IMR-90 (cell line): Measurements from ENCODE around the gene DIP2B. TPM values are rescaled to one million over a fixed set of nuclear protein-coding genes. Genes with fewer than 3 reads are reported as not detected.

Source experiments
- ATAC-seq: fragments of 200-7000 bp; cut with Tn5 transposase; 2 replicates; pipeline ENCODE4 v1.9.1; 2020; ENCODE audit warnings: low read depth, mild to moderate bottlenecking, moderate library complexity
- BruUV-seq: library from RNA; stranded (reverse); fragments of 400-500 nt; replicated peaks from 2 replicates; lab custom pipeline; 2021; lab: Mats Ljungman, UMichigan
- CTCF ChIA-PET: fragments of 300-600 bp; formaldehyde crosslinking; extraction: SDS; loops from one replicate; lab custom pipeline; 2021; ENCODE audit warnings: antibody characterized with exemption; lab: Yijun Ruan, JAX
- POLR2A ChIA-PET: fragments of 300-600 bp; sonication (Branson Sonifier 250); formaldehyde crosslinking; loops from one replicate; lab custom pipeline; 2022; ENCODE audit warnings: antibody characterized with exemption; ENCODE audit not compliant: unreplicated experiment; lab: Charles Lee
- DNase-seq: peaks from one replicate; pipeline ENCODE4 v3.0.0; 2013
- H2AFZ ChIP-seq: replicated peaks from 2 replicates; pipeline ENCODE3; 2013; ENCODE audit warnings: low read length, mild to moderate bottlenecking; ENCODE audit not compliant: poor library complexity
- H2AK5ac ChIP-seq: 2 replicates; pipeline ENCODE4 v1.6.1; 2013; ENCODE audit warnings: low read depth, low read length, inconsistent platforms
- H2AK9ac ChIP-seq: replicated peaks from 2 replicates; pipeline ENCODE3; 2013; ENCODE audit warnings: mild to moderate bottlenecking, low read depth, low read length, moderate library complexity; ENCODE audit not compliant: poor library complexity
- H2BK120ac ChIP-seq: 2 replicates; pipeline ENCODE4 v1.6.1; 2013; ENCODE audit warnings: low read depth, low read length, inconsistent platforms
- H2BK15ac ChIP-seq: 3 replicates; pipeline ENCODE4 v1.6.1; 2013; ENCODE audit warnings: low read depth, low read length, inconsistent platforms
- H2BK20ac ChIP-seq: 2 replicates; pipeline ENCODE4 v1.6.1; 2013; ENCODE audit warnings: low read depth, mild to moderate bottlenecking, inconsistent platforms, low read length, moderate library complexity
- H2BK5ac ChIP-seq: 2 replicates; pipeline ENCODE4 v1.6.1; 2013; ENCODE audit warnings: mild to moderate bottlenecking, low read depth, low read length, inconsistent platforms; ENCODE audit not compliant: poor library complexity, severe bottlenecking
- H3K14ac ChIP-seq: replicated peaks from 2 replicates; pipeline ENCODE4 v1.6.1; 2013; ENCODE audit warnings: low read depth, low read length, inconsistent platforms
- H3K18ac ChIP-seq: 2 replicates; pipeline ENCODE4 v1.6.1; 2013; ENCODE audit warnings: low read depth, low read length, control low read depth
- H3K23ac ChIP-seq: 2 replicates; pipeline ENCODE4 v1.6.1; 2013; ENCODE audit warnings: low read depth, low read length, inconsistent platforms
- H3K27ac ChIP-seq: 2 replicates; pipeline ENCODE4 v1.5.1; 2013; ENCODE audit warnings: mild to moderate bottlenecking, control low read depth, low read length; ENCODE audit not compliant: insufficient read depth
- H3K27me3 ChIP-seq: 2 replicates; pipeline ENCODE4 v1.6.1; 2013; ENCODE audit warnings: low read length; ENCODE audit not compliant: control insufficient read depth, insufficient read depth
- H3K36me3 ChIP-seq: 2 replicates; pipeline ENCODE4 v1.6.1; 2013; ENCODE audit warnings: low read length, mixed read lengths; ENCODE audit not compliant: control insufficient read depth, insufficient read depth
- H3K4ac ChIP-seq: 2 replicates; pipeline ENCODE4 v1.6.1; 2013; ENCODE audit warnings: low read depth, low read length, inconsistent platforms
- H3K4me1 ChIP-seq: 2 replicates; pipeline ENCODE4 v1.6.1; 2013; ENCODE audit warnings: low read length, mixed read lengths; ENCODE audit not compliant: control insufficient read depth, insufficient read depth
- H3K4me2 ChIP-seq: 2 replicates; pipeline ENCODE4 v1.6.1; 2013; ENCODE audit warnings: low read depth, mild to moderate bottlenecking, control low read depth, low read length, moderate library complexity
- H3K4me3 ChIP-seq: 2 replicates; pipeline ENCODE4 v1.5.1; 2013; ENCODE audit warnings: low read depth, mild to moderate bottlenecking, control low read depth, low read length, moderate library complexity; ENCODE audit not compliant: insufficient read depth
- H3K56ac ChIP-seq: 2 replicates; pipeline ENCODE4 v1.6.1; 2013; ENCODE audit warnings: low read length, inconsistent platforms; ENCODE audit not compliant: insufficient read depth; ENCODE audit errors: extremely low read depth
- H3K79me1 ChIP-seq, 2 experiments: 2 replicates each; pipeline ENCODE4 v1.6.1; 2013; ENCODE audit warnings: low read length in 2 of 2, inconsistent platforms in 1 of 2, low read depth in 1 of 2
- H3K9ac ChIP-seq: 2 replicates; pipeline ENCODE4 v1.6.1; 2013; ENCODE audit warnings: low read depth, low read length, control low read depth
- H3K9me1 ChIP-seq: 2 replicates; pipeline ENCODE4 v1.6.1; 2013; ENCODE audit warnings: low read length, inconsistent platforms; ENCODE audit not compliant: insufficient read depth
- H3K9me3 ChIP-seq: 2 replicates; pipeline ENCODE4 v1.6.1; 2013; ENCODE audit warnings: low read length; ENCODE audit not compliant: control insufficient read depth, insufficient read depth
- H4K20me1 ChIP-seq: 2 replicates; pipeline ENCODE4 v1.6.1; 2013; ENCODE audit warnings: low read length, inconsistent platforms; ENCODE audit not compliant: insufficient read depth
- H4K5ac ChIP-seq: 2 replicates; pipeline ENCODE4 v1.6.1; 2013; ENCODE audit warnings: mild to moderate bottlenecking, low read depth, low read length, control low read depth
- H4K8ac ChIP-seq, 2 experiments: 2 replicates each; pipeline ENCODE4 v1.6.1; 2013; ENCODE audit warnings: low read depth in 2 of 2, low read length in 2 of 2, control low read depth in 1 of 2, inconsistent platforms in 1 of 2
- H4K91ac ChIP-seq: 2 replicates; pipeline ENCODE4 v1.6.1; 2013; ENCODE audit warnings: low read depth, low read length, inconsistent platforms; ENCODE audit not compliant: insufficient read depth
- CTCF ChIP-seq: conservative IDR thresholded peaks from 2 replicates; pipeline ENCODE4 v1.5.1; 2012; ENCODE audit warnings: mild to moderate bottlenecking, low read depth, low read length, improper control_type of control experiment
- RAD21 ChIP-seq: IDR thresholded peaks from 2 replicates; pipeline ENCODE4 v1.6.1; 2012; ENCODE audit warnings: low read length, improper control_type of control experiment
- SMC3 ChIP-seq: fragments of 150-350 bp; IDR thresholded peaks from 2 replicates; pipeline ENCODE4 v1.6.1; 2016; ENCODE audit warnings: low read depth, mild to moderate bottlenecking, antibody characterized with exemption, low read length, moderate library complexity
- WGBS, 2 experiments: methylation state at CpG; one replicate each; pipeline versions ENCODE4 v1.1.5 to v1.1.7; 2013; ENCODE audit warnings: missing lambda C conversion rate in 2 of 2; ENCODE audit not compliant: insufficient read length in 1 of 2; ENCODE audit errors: extremely low coverage in 2 of 2; 5-methylcytosine and 5-hydroxymethylcytosine counted together
- dilution Hi-C: fragments of 300-500 bp; cut with HindIII; formaldehyde crosslinking; loops from one replicate; pipeline ENCODE4 v1.14.3; 2018; ENCODE audit warnings: low sequenced_read_pairs; ENCODE audit not compliant: unreplicated experiment
- in situ Hi-C: fragments of 300-500 bp; cut with MboI; formaldehyde crosslinking; loops from 3 replicates; pipeline ENCODE4 v1.14.3; 2019; ENCODE audit warnings: low sequenced_read_pairs, inconsistent platforms, mixed read lengths
- intact Hi-C: fragments of 100-400 bp; cut with micrococcal nuclease; formaldehyde crosslinking; loops from 2 replicates; pipeline ENCODE4 v1.10.0; 2022
- polyA plus RNA-seq, 3 experiments: library from polyadenylated mRNA; depleted of rRNA; stranded (reverse); fragments of >200 nt; gene quantifications; 2 replicates each; pipeline ENCODE4 v1.2.3, GENCODE V29; 2012; ENCODE audit warnings: low replicate concordance in 1 of 3
- total RNA-seq: library from RNA; depleted of rRNA; stranded (reverse); fragments of >200 nt; gene quantifications from 2 replicates; pipeline ENCODE4 v1.2.3, GENCODE V29; 2012

The DIP2B gene
- total and polyA plus RNA-seq, 2 of the 4 experiments (the other 2 are of a cell fraction) = 7.7 to 12.9 TPM

- Histone ChIP-seq H2AK9ac (no peak overlapping the region), H2BK5ac (no peak overlapping the region), H4K8ac (no peak overlapping the region), H3K27me3 (no peaks in the 10 kb centered on the region), H3K18ac (no peak overlapping the region), H3K9ac (no peak overlapping the region), H2BK120ac (no peak overlapping the region), H3K4me1 (no peaks in the 10 kb centered on the region), H3K4me2 (no peak overlapping the region), H3K9me3 (no peaks in the 10 kb centered on the region), H4K5ac (no peak overlapping the region), H3K9me1 (peaks cover 3% of the 10 kb centered on the region; the same call in 1 of the 2 replicates), H3K79me1 (no peaks in the 10 kb centered on the region), H4K20me1 (no peaks in the 10 kb centered on the region), H2AK5ac (no peak overlapping the region), H3K4ac (no peak overlapping the region), H2BK15ac (no peak overlapping the region), H3K36me3 (peaks cover 3% of the 10 kb centered on the region), H3K23ac (no peak overlapping the region), H3K4me3 (no peak overlapping the region), H3K14ac (no peak overlapping the region), H3K27ac (no peak overlapping the region), H3K56ac (no peak overlapping the region), H4K91ac (no peak overlapping the region), H2BK20ac (no peak overlapping the region), H2AFZ (no peak overlapping the region)
- POLR2A ChIA-PET = no interaction called here
- BruUV-seq = no TSS peak
- ATAC-seq (no peak), DNase-seq (no peak)
- no CpG with 5 or more reads among the region's 5 CpGs for WGBS, 2 experiments
- in situ Hi-C loops = no loop called here
- intact Hi-C loops = no loop called here
- CTCF ChIA-PET = no interaction called here
- no peak for TF ChIP-seq SMC3
- no peak for TF ChIP-seq CTCF
- no peak for TF ChIP-seq RAD21
- dilution Hi-C loops = no loop called here
Observed at GRCh38 chr12:50753232-50753769, 248.5 kb downstream of the DIP2B start.
